ENCODE results near the gene SPTBN1. TPM values are rescaled to one million over a fixed set of nuclear protein-coding genes. Genes with fewer than 3 reads are reported as not detected.
A peak's percentile ranks its signal among the peaks of the same experiment; 100 is the strongest.

Gene SPTBN1
- total and polyA plus RNA-seq, 4 experiments from 2014 or later: 2.9 to 121 (median 87.3) TPM

- H3K9me3 ChIP-seq (ENCODE audit: control insufficient read depth in 1 of 2, low read length in 2 of 2): no peaks in the 10 kb centered on the region
- Mint-ChIP-seq H3K27ac (peak overlapping the region; percentile 48 to 93 (median 89)), H3K4me3 (peak overlapping the region in 6 of 8 donors; percentile 7 to 77 (median 54)), H3K9me3 (no peaks in the 10 kb centered on the region), H3K4me1 (peaks cover 74 to 94% (median 85%) of the 10 kb centered on the region in 4 donors), H3K36me3 (peaks cover 10 to 23% of the 10 kb centered on the region in 2 donors), H3K27me3 (no peaks in the 10 kb centered on the region)
- H3K4me1 ChIP-seq (ENCODE audit: insufficient read depth, low read length): peaks cover 78% of the 10 kb centered on the region
- CTCF ChIA-PET (ENCODE audit: partially characterized antibody): interaction anchor here (0.7 to 4.7 kb wide), 11 partner anchors 10 to 498 kb away, joined by 3 to 26 read pairs (median 4); no protein-coding TSS in a partner anchor
- intact Hi-C loops (cut with micrococcal nuclease): loop anchor here (2.0 kb wide), 2 partner anchors 14 to 30 kb away; no protein-coding TSS in a partner anchor
- DNase-seq: no peak
- no peak overlapping the region for H3K27ac ChIP-seq (ENCODE audit: low read depth, low read length)
- no peak overlapping the region for H3K4me3 ChIP-seq (ENCODE audit: low read length in 2 of 2)
- H3K27me3 ChIP-seq (ENCODE audit: insufficient read depth, low read length): no peaks in the 10 kb centered on the region
- peaks cover 2% of the 10 kb centered on the region for H3K36me3 ChIP-seq (ENCODE audit: insufficient read depth, low read length)
- POLR2A ChIA-PET (ENCODE audit: partially characterized antibody): interaction anchor here (0.8 to 22.8 kb wide), 5 partner anchors 20 to 45 kb away, joined by 3 to 304 read pairs (median 8); no protein-coding TSS in a partner anchor
Measured at GRCh38 chr2:54604871-54605270, 148.7 kb downstream of the SPTBN1 start.

- Histone ChIP-seq H3K4me1 (ENCODE audit: insufficient read depth, low read length) (peaks cover 72% of the 10 kb centered on the region), H3K4me3 (ENCODE audit: low read length in 2 of 2) (no peak overlapping the region), H3K27me3 (ENCODE audit: insufficient read depth, low read length) (no peaks in the 10 kb centered on the region), H3K9me3 (ENCODE audit: control insufficient read depth in 1 of 2, low read length in 2 of 2) (no peaks in the 10 kb centered on the region), H3K27ac (ENCODE audit: low read depth, low read length) (no peak overlapping the region), H3K36me3 (ENCODE audit: insufficient read depth, low read length) (no peaks in the 10 kb centered on the region)
- Mint-ChIP-seq H3K36me3 (peaks cover 4 to 17% of the 10 kb centered on the region in 2 donors), H3K27ac (peak overlapping the region; percentile 3 to 93 (median 89)), H3K4me3 (peak overlapping the region in 6 of 8 donors; percentile 4 to 74 (median 60)), H3K27me3 (no peaks in the 10 kb centered on the region), H3K4me1 (peaks cover 74 to 93% (median 86%) of the 10 kb centered on the region in 4 donors), H3K9me3 (no peaks in the 10 kb centered on the region)
- intact Hi-C loops (cut with micrococcal nuclease): loop anchor here (2.0 kb wide), 2 partner anchors 13 to 31 kb away; no protein-coding TSS in a partner anchor
- no peak for DNase-seq
- POLR2A ChIA-PET (ENCODE audit: partially characterized antibody): interaction anchor here (0.8 to 22.8 kb wide), 5 partner anchors 14 to 46 kb away, joined by 3 to 304 read pairs (median 8); no protein-coding TSS in a partner anchor
- CTCF ChIA-PET (ENCODE audit: partially characterized antibody): interaction anchor here (0.6 to 4.7 kb wide), 10 partner anchors 9 to 99 kb away, joined by 3 to 26 read pairs (median 4); no protein-coding TSS in a partner anchor
Measured at GRCh38 chr2:54605836-54606235, 149.7 kb downstream of the SPTBN1 start.

DNA sequence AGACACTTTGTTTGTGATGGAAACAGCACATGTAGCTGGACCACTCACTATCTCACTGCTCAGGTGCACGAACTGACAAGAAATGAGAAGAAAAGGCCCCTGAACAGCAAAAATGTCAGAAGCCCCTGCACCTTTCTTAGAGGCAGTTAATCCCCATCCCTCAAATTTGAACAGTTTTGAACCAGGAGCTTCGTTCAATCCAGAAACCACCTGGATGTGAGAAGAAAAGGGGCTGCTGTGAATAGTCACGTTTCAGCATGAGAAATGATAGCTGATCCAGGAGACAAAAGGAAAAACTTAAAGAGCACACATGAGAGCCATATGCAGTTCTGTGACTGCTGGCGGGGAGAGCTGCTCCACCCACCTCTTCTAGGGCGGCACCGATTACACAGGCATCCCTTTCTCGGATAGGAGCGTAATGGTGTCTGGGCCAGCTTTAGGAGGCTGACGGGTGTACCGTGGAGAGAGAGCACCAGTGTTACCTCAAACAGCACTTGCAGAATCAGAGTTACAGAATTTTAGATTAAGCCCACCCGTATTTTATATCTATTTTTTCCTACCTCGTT, 150.3 kb downstream of the SPTBN1 start:
- no peaks in the 10 kb centered on the region for H3K27me3 ChIP-seq (ENCODE audit: insufficient read depth, low read length)
- Mint-ChIP-seq H3K4me3 (peak overlapping the region in 7 of 8 donors; percentile 27 to 74 (median 63)), H3K27ac (peak overlapping the region in 6 of 7 donors; percentile 63 to 93 (median 81)), H3K4me1 (peaks cover 68 to 88% (median 81%) of the 10 kb centered on the region in 4 donors), H3K27me3 (no peaks in the 10 kb centered on the region), H3K36me3 (peaks cover 4 to 13% of the 10 kb centered on the region in 2 donors), H3K9me3 (no peaks in the 10 kb centered on the region)
- intact Hi-C loops (cut with micrococcal nuclease): no loop called here
- DNase-seq: peak in 1 of 5 donors; percentile 52
- no peak overlapping the region for H3K4me3 ChIP-seq (ENCODE audit: low read length in 2 of 2)
- H3K9me3 ChIP-seq (ENCODE audit: control insufficient read depth in 1 of 2, low read length in 2 of 2): no peaks in the 10 kb centered on the region
- H3K4me1 ChIP-seq (ENCODE audit: insufficient read depth, low read length): peaks cover 66% of the 10 kb centered on the region
- no peaks in the 10 kb centered on the region for H3K36me3 ChIP-seq (ENCODE audit: insufficient read depth, low read length)
- ChIA-PET POLR2A (ENCODE audit: partially characterized antibody) (interaction anchor here (0.9 to 22.8 kb wide), 5 partner anchors 13 to 46 kb away, joined by 3 to 304 read pairs (median 5); no protein-coding TSS in a partner anchor), CTCF (ENCODE audit: partially characterized antibody) (interaction anchor here (0.6 to 2.0 kb wide), 7 partner anchors 7 to 82 kb away, joined by 3 to 10 read pairs (median 4); no protein-coding TSS in a partner anchor)
- H3K27ac ChIP-seq (ENCODE audit: low read depth, low read length): no peak overlapping the region

DNA sequence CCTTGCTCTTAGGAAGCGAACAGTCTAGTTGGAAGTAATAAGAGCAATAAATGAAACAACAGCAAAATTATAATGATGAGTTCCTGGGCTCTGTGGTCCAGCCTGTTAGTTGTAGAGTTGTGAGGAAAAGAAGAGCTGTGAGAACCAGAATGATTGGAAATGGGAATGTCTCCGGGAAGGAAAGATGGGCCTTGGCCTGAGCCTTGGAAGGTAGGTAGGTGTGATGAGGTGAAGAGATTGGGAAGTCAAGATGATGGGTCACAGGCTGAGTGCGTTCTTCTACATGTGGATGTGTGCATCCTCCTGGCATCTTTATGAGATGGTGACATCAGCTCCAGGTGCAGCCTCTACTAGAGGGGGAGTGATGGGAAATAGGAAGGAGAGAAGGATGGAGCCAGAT, 152.1 kb downstream of the SPTBN1 start:
- no peak for DNase-seq
- H3K36me3 Mint-ChIP-seq: peaks cover 14 to 20% of the 10 kb centered on the region in 2 donors
- Histone ChIP-seq H3K9me3 (ENCODE audit: control insufficient read depth in 1 of 2, low read length in 2 of 2) (no peaks in the 10 kb centered on the region), H3K36me3 (ENCODE audit: insufficient read depth, low read length) (peaks cover 9% of the 10 kb centered on the region), H3K4me3 (ENCODE audit: low read length in 2 of 2) (no peak overlapping the region), H3K27me3 (ENCODE audit: insufficient read depth, low read length) (no peaks in the 10 kb centered on the region), H3K4me1 (ENCODE audit: insufficient read depth, low read length) (peaks cover 48% of the 10 kb centered on the region), H3K27ac (ENCODE audit: low read depth, low read length) (no peak overlapping the region)
- POLR2A ChIA-PET (ENCODE audit: partially characterized antibody): interaction anchor here (22.8 kb wide), 1 partner anchor 48 kb away, joined by 304 read pairs; no protein-coding TSS in a partner anchor
- CTCF ChIA-PET (ENCODE audit: partially characterized antibody): interaction anchor here (1.9 kb wide), 1 partner anchor 9 kb away, joined by 5 read pairs; no protein-coding TSS in a partner anchor
- intact Hi-C loops (cut with micrococcal nuclease): no loop called here
- H3K4me3 Mint-ChIP-seq: peak overlapping the region in 2 of 8 donors; percentile 1 to 38
- H3K4me1 Mint-ChIP-seq: peaks cover 54 to 86% (median 76%) of the 10 kb centered on the region in 4 donors
- no peaks in the 10 kb centered on the region for H3K27me3 Mint-ChIP-seq
- H3K27ac Mint-ChIP-seq: peak overlapping the region in 2 of 7 donors; percentile 23 to 27
- H3K9me3 Mint-ChIP-seq: no peaks in the 10 kb centered on the region

GRCh38 chr2:54609241-54609640, 153.1 kb downstream of the SPTBN1 start:
- POLR2A ChIA-PET (ENCODE audit: partially characterized antibody): interaction anchor here (2.1 to 22.8 kb wide), 2 partner anchors 10 to 49 kb away, joined by 6 to 304 read pairs; no protein-coding TSS in a partner anchor
- intact Hi-C loops (cut with micrococcal nuclease): no loop called here

DNA sequence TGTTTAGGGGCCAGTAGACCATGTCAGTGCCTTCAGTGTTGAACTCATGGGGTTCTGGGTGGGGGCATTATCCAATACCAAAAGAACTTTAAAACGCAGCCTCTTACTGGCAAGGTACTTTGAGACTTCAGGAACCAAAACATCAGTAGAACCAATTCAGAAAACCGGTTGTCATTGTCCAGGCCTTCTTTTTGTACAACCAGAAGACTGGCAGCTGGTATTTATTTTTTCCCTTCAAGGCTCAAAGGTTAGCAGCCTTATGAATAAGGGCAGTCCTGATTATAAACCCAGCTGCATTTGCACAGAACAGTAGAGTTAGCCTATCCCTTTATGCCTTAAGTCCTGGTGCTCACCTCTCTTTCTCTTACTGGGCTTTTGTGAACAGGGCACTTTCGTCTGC, 153.5 kb downstream of the SPTBN1 start:
- no peaks in the 10 kb centered on the region for H3K27me3 Mint-ChIP-seq
- Histone ChIP-seq H3K4me3 (ENCODE audit: low read length in 2 of 2) (no peak overlapping the region), H3K27me3 (ENCODE audit: insufficient read depth, low read length) (no peaks in the 10 kb centered on the region), H3K27ac (ENCODE audit: low read depth, low read length) (no peak overlapping the region), H3K36me3 (ENCODE audit: insufficient read depth, low read length) (peaks cover 20% of the 10 kb centered on the region), H3K4me1 (ENCODE audit: insufficient read depth, low read length) (peaks cover 34% of the 10 kb centered on the region), H3K9me3 (ENCODE audit: control insufficient read depth in 1 of 2, low read length in 2 of 2) (no peaks in the 10 kb centered on the region)
- CTCF ChIA-PET (ENCODE audit: partially characterized antibody): interaction anchor here (2.3 kb wide), 1 partner anchor 51 kb away, joined by 10 read pairs; no protein-coding TSS in a partner anchor
- peaks cover 14 to 32% of the 10 kb centered on the region in 2 donors for H3K36me3 Mint-ChIP-seq
- H3K27ac Mint-ChIP-seq: peak overlapping the region in 1 of 7 donors; percentile 33
- DNase-seq: no peak
- intact Hi-C loops (cut with micrococcal nuclease): no loop called here
- peak overlapping the region in 2 of 8 donors; percentile 4 to 40 for H3K4me3 Mint-ChIP-seq
- peaks cover 45 to 84% (median 70%) of the 10 kb centered on the region in 4 donors for H3K4me1 Mint-ChIP-seq
- H3K9me3 Mint-ChIP-seq: no peaks in the 10 kb centered on the region
- POLR2A ChIA-PET (ENCODE audit: partially characterized antibody): interaction anchor here (0.6 to 22.8 kb wide), 3 partner anchors 10 to 50 kb away, joined by 3 to 304 read pairs (median 6); no protein-coding TSS in a partner anchor

More at GRCh38 chr2:54609241-54609640, 153.1 kb downstream of the SPTBN1 start:
- Histone ChIP-seq H3K27ac (ENCODE audit: low read depth, low read length) (no peak overlapping the region), H3K36me3 (ENCODE audit: insufficient read depth, low read length) (peaks cover 18% of the 10 kb centered on the region), H3K4me3 (ENCODE audit: low read length in 2 of 2) (no peak overlapping the region), H3K4me1 (ENCODE audit: insufficient read depth, low read length) (peaks cover 38% of the 10 kb centered on the region), H3K9me3 (ENCODE audit: control insufficient read depth in 1 of 2, low read length in 2 of 2) (no peaks in the 10 kb centered on the region), H3K27me3 (ENCODE audit: insufficient read depth, low read length) (no peaks in the 10 kb centered on the region)
- H3K4me1 Mint-ChIP-seq: peaks cover 48 to 86% (median 74%) of the 10 kb centered on the region in 4 donors
- H3K27ac Mint-ChIP-seq: peak overlapping the region in 2 of 7 donors; percentile 33 to 61
- H3K36me3 Mint-ChIP-seq: peaks cover 14 to 30% of the 10 kb centered on the region in 2 donors
- CTCF ChIA-PET (ENCODE audit: partially characterized antibody): interaction anchor here (2.3 kb wide), 1 partner anchor 51 kb away, joined by 10 read pairs; no protein-coding TSS in a partner anchor
- no peak for DNase-seq
- no peaks in the 10 kb centered on the region for H3K9me3 Mint-ChIP-seq
- no peaks in the 10 kb centered on the region for H3K27me3 Mint-ChIP-seq
- H3K4me3 Mint-ChIP-seq: peak overlapping the region in 1 of 8 donors; percentile 40
